SU-DHL-6 (cell line): ENCODE data around the gene TMPRSS11A.

Source experiments
- H2AFZ ChIP-seq: fragments of 200-600 bp; sonication (generic); 2 replicates; pipeline ENCODE4 v1.6.1; 2014; ENCODE audit warnings: low read depth, mild to moderate bottlenecking, moderate library complexity, mixed read lengths, antibody characterized with exemption, low read length; ENCODE audit not compliant: severe bottlenecking
- H3F3A ChIP-seq: fragments of 200-600 bp; shearing (Covaris generic); 2 replicates; pipeline ENCODE4 v1.6.0; 2016; ENCODE audit warnings: antibody characterized with exemption, mild to moderate bottlenecking; ENCODE audit not compliant: insufficient read depth
- H3K27ac ChIP-seq: fragments of 200-600 bp; sonication (generic); 2 replicates; pipeline ENCODE4 v1.5.1; 2016; ENCODE audit warnings: low read depth, mild to moderate bottlenecking, low read length, moderate library complexity, mixed read lengths
- H3K27me3 ChIP-seq: fragments of 200-600 bp; sonication (generic), shearing (Covaris generic); 2 replicates; pipeline ENCODE4 v1.6.0; 2014; ENCODE audit warnings: mild to moderate bottlenecking, low read length
- H3K36me3 ChIP-seq: fragments of 200-600 bp; sonication (generic); 2 replicates; pipeline ENCODE4 v1.6.1; 2014; ENCODE audit warnings: mild to moderate bottlenecking, low read length, mixed read lengths
- H3K4me2 ChIP-seq: fragments of 300-600, 200-600 bp; shearing (Covaris generic), sonication (generic); 2 replicates; pipeline ENCODE4 v1.6.0; 2014; ENCODE audit warnings: low read length, low read depth, mild to moderate bottlenecking; ENCODE audit not compliant: poor library complexity, severe bottlenecking
- H3K4me3 ChIP-seq: fragments of 200-600 bp; sonication (generic); 2 replicates; pipeline ENCODE4 v1.5.1; 2014; ENCODE audit warnings: antibody characterized with exemption, low read length, mild to moderate bottlenecking, mixed read lengths; ENCODE audit not compliant: insufficient read depth, poor library complexity, severe bottlenecking
- H3K79me2 ChIP-seq: fragments of 200-600 bp; sonication (generic); 2 replicates; pipeline ENCODE4 v1.6.1; 2014; ENCODE audit warnings: mild to moderate bottlenecking, low read length, moderate library complexity; ENCODE audit not compliant: insufficient read depth
- H3K9ac ChIP-seq: fragments of 200-600 bp; sonication (generic); 2 replicates; pipeline ENCODE4 v1.7.0; 2014; ENCODE audit warnings: mild to moderate bottlenecking, low read length
- H3K9me2 ChIP-seq: fragments of 200-600 bp; sonication (generic); replicated peaks from 2 replicates; pipeline ENCODE4 v1.6.1; 2014; ENCODE audit warnings: low read length; ENCODE audit not compliant: insufficient read depth
- H3K9me3 ChIP-seq: fragments of 200-600 bp; sonication (generic); 2 replicates; pipeline ENCODE4 v1.6.1; 2014; ENCODE audit warnings: low read length, mixed read lengths; ENCODE audit not compliant: insufficient read depth
- H4K20me1 ChIP-seq: fragments of 200-600 bp; sonication (generic); 2 replicates; pipeline ENCODE4 v1.6.1; 2014; ENCODE audit warnings: low read depth, mild to moderate bottlenecking, antibody characterized with exemption, low read length, moderate library complexity, mixed read lengths
- EZH2phosphoT487 ChIP-seq: fragments of 200-600 bp; sonication (generic), shearing (Covaris generic); conservative IDR thresholded peaks from 2 replicates; pipeline ENCODE4 v1.6.1; 2018; ENCODE audit warnings: mild to moderate bottlenecking, antibody characterized with exemption, low read length, moderate library complexity, mixed read lengths
- TF ChIP-seq, protein P1 (sequence below): fragments of 200-600 bp; sonication (generic); IDR thresholded peaks from one replicate; pipeline ENCODE4 v1.5.1; 2017; ENCODE audit warnings: antibody characterized with exemption, mild to moderate bottlenecking, low read length, moderate library complexity; ENCODE audit not compliant: insufficient read depth, poor library complexity, severe bottlenecking

Gene TMPRSS11A

DNA sequence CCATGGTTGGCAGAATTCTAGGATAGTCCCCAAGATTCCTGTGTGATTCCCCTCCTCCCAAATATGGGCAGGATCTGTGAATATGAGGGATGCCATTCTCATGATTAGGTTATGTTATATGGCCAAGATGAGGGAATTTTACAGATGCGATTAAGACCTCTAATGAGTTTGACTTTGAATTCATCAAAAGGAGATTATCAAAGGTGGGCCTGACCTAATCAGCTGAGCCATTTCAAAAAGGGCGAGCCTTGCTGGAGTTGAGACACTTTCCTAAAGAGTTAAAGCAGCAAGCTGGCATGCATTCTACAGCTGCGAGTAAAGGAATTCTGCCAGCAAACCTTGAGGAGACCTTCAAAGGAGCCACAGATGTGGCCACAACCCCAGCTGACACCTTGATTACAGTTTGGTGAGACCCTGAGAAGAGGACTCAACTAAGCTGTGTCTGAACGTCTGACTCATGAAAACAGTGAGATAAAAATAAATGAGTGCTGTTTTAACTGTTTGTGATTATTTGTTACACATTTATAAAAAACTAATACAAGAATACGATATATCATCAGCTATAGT, 47.8 kb downstream of the TMPRSS11A start:
- no peak overlapping the region for H2AFZ ChIP-seq
- no peaks in the 10 kb centered on the region for H3K79me2 ChIP-seq
- no peaks in the 10 kb centered on the region for H3K9me3 ChIP-seq
- H3K36me3 ChIP-seq = no peaks in the 10 kb centered on the region
- no peak overlapping the region for H3K9ac ChIP-seq
- H3K4me2 ChIP-seq = no peak overlapping the region
- H3F3A ChIP-seq = no peaks in the 10 kb centered on the region
- no peak overlapping the region for H3K4me3 ChIP-seq
- H3K9me2 ChIP-seq = no peaks in the 10 kb centered on the region
- TF ChIP-seq, protein P1, sequence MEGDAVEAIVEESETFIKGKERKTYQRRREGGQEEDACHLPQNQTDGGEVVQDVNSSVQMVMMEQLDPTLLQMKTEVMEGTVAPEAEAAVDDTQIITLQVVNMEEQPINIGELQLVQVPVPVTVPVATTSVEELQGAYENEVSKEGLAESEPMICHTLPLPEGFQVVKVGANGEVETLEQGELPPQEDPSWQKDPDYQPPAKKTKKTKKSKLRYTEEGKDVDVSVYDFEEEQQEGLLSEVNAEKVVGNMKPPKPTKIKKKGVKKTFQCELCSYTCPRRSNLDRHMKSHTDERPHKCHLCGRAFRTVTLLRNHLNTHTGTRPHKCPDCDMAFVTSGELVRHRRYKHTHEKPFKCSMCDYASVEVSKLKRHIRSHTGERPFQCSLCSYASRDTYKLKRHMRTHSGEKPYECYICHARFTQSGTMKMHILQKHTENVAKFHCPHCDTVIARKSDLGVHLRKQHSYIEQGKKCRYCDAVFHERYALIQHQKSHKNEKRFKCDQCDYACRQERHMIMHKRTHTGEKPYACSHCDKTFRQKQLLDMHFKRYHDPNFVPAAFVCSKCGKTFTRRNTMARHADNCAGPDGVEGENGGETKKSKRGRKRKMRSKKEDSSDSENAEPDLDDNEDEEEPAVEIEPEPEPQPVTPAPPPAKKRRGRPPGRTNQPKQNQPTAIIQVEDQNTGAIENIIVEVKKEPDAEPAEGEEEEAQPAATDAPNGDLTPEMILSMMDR = no peak
- no peak for TF ChIP-seq EZH2phosphoT487
- no peaks in the 10 kb centered on the region for H4K20me1 ChIP-seq
- H3K27me3 ChIP-seq = no peaks in the 10 kb centered on the region
- H3K27ac ChIP-seq = no peak overlapping the region

DNA sequence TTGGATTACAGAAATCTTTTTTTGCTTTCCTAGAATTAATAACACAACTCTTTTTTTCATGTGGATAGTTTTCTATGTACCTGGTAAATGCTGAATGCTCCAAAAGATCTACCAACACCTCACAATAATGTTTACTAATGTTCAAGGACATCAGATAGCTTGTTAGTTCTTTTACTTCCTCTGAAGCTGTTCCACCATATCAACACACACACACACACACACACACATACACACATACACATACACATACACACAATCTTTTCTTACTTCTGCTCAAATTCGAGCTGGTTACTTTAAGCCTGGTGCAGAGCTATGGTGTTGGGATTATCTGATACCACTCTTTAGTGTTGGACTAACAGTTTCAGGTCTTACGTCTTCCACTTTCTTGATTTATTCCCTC, 51.2 kb downstream of the TMPRSS11A start:
- Histone ChIP-seq H3K79me2 (no peaks in the 10 kb centered on the region), H3K27ac (no peak overlapping the region), H3K9ac (no peak overlapping the region), H3K4me2 (no peak overlapping the region), H3F3A (no peaks in the 10 kb centered on the region), H3K9me2 (no peaks in the 10 kb centered on the region), H3K27me3 (no peaks in the 10 kb centered on the region), H3K9me3 (no peaks in the 10 kb centered on the region), H2AFZ (no peak overlapping the region), H3K36me3 (no peaks in the 10 kb centered on the region), H4K20me1 (no peaks in the 10 kb centered on the region), H3K4me3 (no peak overlapping the region)
- TF ChIP-seq, protein P1 = no peak
- TF ChIP-seq EZH2phosphoT487 = no peak

DNA sequence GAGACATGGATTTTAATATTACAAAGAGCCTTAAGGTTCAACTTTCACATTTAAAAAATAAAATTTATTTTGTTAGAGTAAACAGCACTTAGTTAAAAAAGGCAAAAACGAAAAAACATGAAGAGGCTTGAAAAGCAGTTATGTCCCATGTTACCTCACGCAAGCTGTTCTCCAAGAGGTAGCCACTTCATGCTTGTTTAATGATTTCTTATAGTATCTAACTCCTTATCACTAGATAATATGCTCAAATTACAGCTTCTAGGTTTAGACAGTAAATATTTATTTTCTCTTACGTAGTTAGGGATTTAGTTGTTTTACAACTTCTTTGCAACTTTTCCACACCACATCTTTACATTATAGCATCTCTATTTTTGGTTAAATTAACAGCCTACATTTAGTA, 51.7 kb downstream of the TMPRSS11A start:
- Histone ChIP-seq H3K9me3 (no peaks in the 10 kb centered on the region), H4K20me1 (no peaks in the 10 kb centered on the region), H3K27me3 (no peaks in the 10 kb centered on the region), H3K4me3 (no peak overlapping the region), H3K27ac (no peak overlapping the region), H3K4me2 (no peak overlapping the region), H2AFZ (no peak overlapping the region), H3K36me3 (no peaks in the 10 kb centered on the region), H3F3A (no peaks in the 10 kb centered on the region), H3K79me2 (no peaks in the 10 kb centered on the region), H3K9me2 (no peaks in the 10 kb centered on the region), H3K9ac (no peak overlapping the region)
- no peak for TF ChIP-seq EZH2phosphoT487
- TF ChIP-seq, protein P1 = no peak
